22Rv1 (cell line): ENCODE data around the gene TMEM147.

Source experiments
- ZFX ChIP-seq: fragments of 450-650 bp; IDR thresholded peaks from 2 replicates; pipeline ENCODE4 v1.6.1; 2017; ENCODE audit warnings: antibody characterized with exemption, borderline replicate concordance
- TF ChIP-seq, protein P1 (sequence below): fragments of 450-650 bp; IDR thresholded peaks from 2 replicates; pipeline ENCODE4 v1.5.1; 2017; ENCODE audit warnings: mild to moderate bottlenecking

DNA sequence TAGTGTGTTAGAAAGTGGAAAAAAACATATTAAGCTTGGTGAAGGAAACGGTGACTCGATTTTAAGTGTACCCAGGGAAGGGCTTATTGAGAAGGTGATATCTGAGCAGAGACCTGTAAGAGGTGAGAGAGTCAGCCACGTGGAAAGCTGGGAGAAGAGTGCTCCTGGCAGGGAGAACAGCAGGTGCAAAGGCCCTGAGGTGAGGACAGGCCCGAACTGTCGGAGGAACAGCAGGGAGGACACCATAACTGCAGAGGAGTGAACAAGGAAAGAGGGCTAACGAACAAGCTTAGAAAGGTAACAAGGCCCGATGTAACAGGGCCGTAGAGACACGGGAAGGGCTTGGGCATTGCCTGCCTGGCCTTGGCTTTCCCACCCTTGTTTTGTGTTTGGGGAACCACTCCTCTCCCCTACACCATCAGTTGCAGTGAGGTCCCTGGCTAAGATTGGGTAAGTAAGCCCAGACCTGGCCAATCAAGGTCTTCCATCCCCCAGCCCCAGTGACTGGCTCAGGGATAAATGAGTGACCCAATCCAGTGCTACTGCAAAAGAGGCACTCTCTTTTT, 10.7 kb downstream of the TMEM147 start:
- TF ChIP-seq, protein P1, sequence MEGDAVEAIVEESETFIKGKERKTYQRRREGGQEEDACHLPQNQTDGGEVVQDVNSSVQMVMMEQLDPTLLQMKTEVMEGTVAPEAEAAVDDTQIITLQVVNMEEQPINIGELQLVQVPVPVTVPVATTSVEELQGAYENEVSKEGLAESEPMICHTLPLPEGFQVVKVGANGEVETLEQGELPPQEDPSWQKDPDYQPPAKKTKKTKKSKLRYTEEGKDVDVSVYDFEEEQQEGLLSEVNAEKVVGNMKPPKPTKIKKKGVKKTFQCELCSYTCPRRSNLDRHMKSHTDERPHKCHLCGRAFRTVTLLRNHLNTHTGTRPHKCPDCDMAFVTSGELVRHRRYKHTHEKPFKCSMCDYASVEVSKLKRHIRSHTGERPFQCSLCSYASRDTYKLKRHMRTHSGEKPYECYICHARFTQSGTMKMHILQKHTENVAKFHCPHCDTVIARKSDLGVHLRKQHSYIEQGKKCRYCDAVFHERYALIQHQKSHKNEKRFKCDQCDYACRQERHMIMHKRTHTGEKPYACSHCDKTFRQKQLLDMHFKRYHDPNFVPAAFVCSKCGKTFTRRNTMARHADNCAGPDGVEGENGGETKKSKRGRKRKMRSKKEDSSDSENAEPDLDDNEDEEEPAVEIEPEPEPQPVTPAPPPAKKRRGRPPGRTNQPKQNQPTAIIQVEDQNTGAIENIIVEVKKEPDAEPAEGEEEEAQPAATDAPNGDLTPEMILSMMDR = no peak
- TF ChIP-seq ZFX = no peak
